ENCODE measurements around the gene ID2. TPM values are rescaled to one million over a fixed set of nuclear protein-coding genes. Genes with fewer than 3 reads are reported as not detected.

Gene ID2
- total and polyA plus RNA-seq, 2 of the 13 experiments (the other 11 are each of a cell fraction or from before 2014, with no cell fraction given) = 214 to 719 TPM

- no peak for TF ChIP-seq AGO1 (IDR thresholded peaks at IDR 0.05; ENCODE audit: low read depth, low read length, poor library complexity, severe bottlenecking)
- no peak for TF ChIP-seq CREBL2 (CRISPR knock-in tag; IDR thresholded peaks at IDR 0.05; ENCODE audit: borderline replicate concordance)
- TF ChIP-seq ATF2 (CRISPR knock-in tag; IDR thresholded peaks at IDR 0.05) = peak; percentile 63; the same call in 1 of the 2 replicates
- 0 out of 2 replicates have a peak, but pooled peaks have one; percentile 22 for TF ChIP-seq PATZ1 (CRISPR knock-in tag; IDR thresholded peaks at IDR 0.05)
- no peak for TF ChIP-seq ZNF160 (CRISPR knock-in tag; IDR thresholded peaks at IDR 0.05)
- TF ChIP-seq MAFF (IDR thresholded peaks at IDR 0.05; ENCODE audit: low read depth, low read length) = no peak
- TF ChIP-seq ZKSCAN8 (CRISPR knock-in tag; IDR thresholded peaks at IDR 0.05; ENCODE audit: borderline replicate concordance) = no peak
- no peak for TF ChIP-seq PRDM15 (CRISPR knock-in tag; IDR thresholded peaks at IDR 0.05)
- no peak for TF ChIP-seq ZFX (CRISPR knock-in tag; IDR thresholded peaks at IDR 0.05; ENCODE audit: low read depth)
- TF ChIP-seq SALL1 (CRISPR knock-in tag; IDR thresholded peaks at IDR 0.05) = peak; percentile 65; the same call in 1 of the 2 replicates
- TF ChIP-seq ZNF441 (CRISPR knock-in tag; IDR thresholded peaks at IDR 0.05; ENCODE audit: borderline replicate concordance) = 0 out of 2 replicates have a peak, but pooled peaks have one; percentile 48
- peak; percentile 39; the same call in 1 of the 2 replicates for TF ChIP-seq REL (CRISPR knock-in tag; conservative IDR thresholded peaks at IDR 0.05)
- no peak for TF ChIP-seq RBFOX2 (IDR thresholded peaks at IDR 0.05; ENCODE audit: low read depth, low read length)
- TF ChIP-seq ZNF773 (CRISPR knock-in tag; IDR thresholded peaks at IDR 0.05; ENCODE audit: borderline replicate concordance) = no peak
- peak; percentile 9; the same call in 1 of the 2 replicates for TF ChIP-seq CEBPB (IDR thresholded peaks at IDR 0.05; ENCODE audit: borderline replicate concordance, low read depth, low read length)
- TF ChIP-seq SKI (IDR thresholded peaks at IDR 0.05; ENCODE audit: partially characterized antibody) = peak; percentile 28
- TF ChIP-seq RARA (CRISPR knock-in tag; IDR thresholded peaks at IDR 0.05) = peak; percentile 26; the same call in 1 of the 2 replicates
- no peak for TF ChIP-seq ZNF251 (CRISPR knock-in tag; IDR thresholded peaks at IDR 0.05)
- TF ChIP-seq ZBTB26 (CRISPR knock-in tag; IDR thresholded peaks at IDR 0.05; ENCODE audit: borderline replicate concordance) = peak; percentile 78
- peak; percentile 32; the same call in 1 of the 2 replicates for TF ChIP-seq FOSL2 (CRISPR knock-in tag; IDR thresholded peaks at IDR 0.05)
Measured at GRCh38 chr2:8680822-8681760, 765 bp upstream of the ID2 start (continued).

Measured in HepG2 (cell line).